Neuronal stem cell (in vitro differentiated cells): ENCODE measurements around the gene TEDDM1.

ENCODE experiments used
- DNase-seq: peaks from one replicate; pipeline ENCODE4 v3.0.0-alpha.2; 2013; ENCODE audit warnings: low spot score
- H2AFZ ChIP-seq: one replicate; pipeline ENCODE4 v1.6.1; 2013; ENCODE audit warnings: mild to moderate bottlenecking, low read length, inconsistent platforms
- H2AK5ac ChIP-seq: 2 replicates; pipeline ENCODE4 v1.6.1; 2013; ENCODE audit warnings: low read depth, mild to moderate bottlenecking, inconsistent platforms, low read length, moderate library complexity, mixed read lengths
- H2BK120ac ChIP-seq: 2 replicates; pipeline ENCODE4 v1.6.1; 2013; ENCODE audit warnings: low read depth, mild to moderate bottlenecking, inconsistent platforms, low read length, moderate library complexity, mixed read lengths
- H2BK12ac ChIP-seq: one replicate; pipeline ENCODE4 v1.6.1; 2013; ENCODE audit warnings: low read length, inconsistent platforms
- H2BK15ac ChIP-seq: 2 replicates; pipeline ENCODE4 v1.6.1; 2013; ENCODE audit warnings: mild to moderate bottlenecking, low read length, inconsistent platforms, mixed read lengths
- H2BK5ac ChIP-seq: one replicate; pipeline ENCODE4 v1.6.1; 2013; ENCODE audit warnings: inconsistent platforms, mild to moderate bottlenecking, low read length, moderate library complexity
- H3K14ac ChIP-seq: one replicate; pipeline ENCODE4 v1.6.1; 2013; ENCODE audit warnings: low read length, inconsistent platforms
- H3K18ac ChIP-seq: 2 replicates; pipeline ENCODE4 v1.6.1; 2013; ENCODE audit warnings: low read length, inconsistent platforms
- H3K23ac ChIP-seq: 2 replicates; pipeline ENCODE4 v1.6.1; 2013; ENCODE audit warnings: low read depth, mild to moderate bottlenecking, mixed read lengths, low read length, inconsistent platforms; ENCODE audit not compliant: poor library complexity
- H3K27ac ChIP-seq: replicated peaks from 3 replicates; pipeline ENCODE4 v1.5.1; 2013; ENCODE audit warnings: low read length, inconsistent platforms
- H3K27me3 ChIP-seq, 3 experiments: 2 replicates each; pipeline ENCODE4 v1.6.1; 2013; ENCODE audit warnings: low read length in 3 of 3, mild to moderate bottlenecking in 2 of 3, inconsistent platforms in 1 of 3, low read depth in 1 of 3, mixed read lengths in 1 of 3, moderate library complexity in 1 of 3; ENCODE audit not compliant: control insufficient read depth in 3 of 3, insufficient read depth in 3 of 3
- H3K36me3 ChIP-seq, 2 donors: replicated peaks in 1 of 2; 2 replicates each; pipeline ENCODE4 v1.6.1; 2013; ENCODE audit warnings: low read length in 2 of 2; ENCODE audit not compliant: control insufficient read depth in 2 of 2, insufficient read depth in 2 of 2
- H3K4ac ChIP-seq: 2 replicates; pipeline ENCODE4 v1.6.1; 2013; ENCODE audit warnings: inconsistent platforms, mild to moderate bottlenecking, low read length, moderate library complexity
- H3K4me1 ChIP-seq, 2 donors: 1 replicate in 1 of 2; 2 replicates in 1 of 2; pipeline ENCODE4 v1.6.1; 2013; ENCODE audit warnings: low read length in 2 of 2, low read depth in 1 of 2; ENCODE audit not compliant: control insufficient read depth in 2 of 2, insufficient read depth in 1 of 2
- H3K4me2 ChIP-seq: one replicate; pipeline ENCODE4 v1.6.1; 2013; ENCODE audit warnings: mild to moderate bottlenecking, low read length, inconsistent platforms; ENCODE audit not compliant: insufficient read depth, poor library complexity, severe bottlenecking
- H3K4me3 ChIP-seq, 2 donors: 2 replicates each; pipeline ENCODE4 v1.5.1; 2013; ENCODE audit warnings: low read length in 2 of 2, mild to moderate bottlenecking in 2 of 2, inconsistent platforms in 1 of 2, moderate library complexity in 1 of 2
- H3K79me1 ChIP-seq: one replicate; pipeline ENCODE4 v1.6.1; 2013; ENCODE audit warnings: low read depth, mild to moderate bottlenecking, inconsistent platforms, low read length, moderate library complexity
- H3K9ac ChIP-seq: one replicate; pipeline ENCODE4 v1.6.1; 2013; ENCODE audit warnings: mild to moderate bottlenecking, low read depth, low read length, inconsistent platforms; ENCODE audit not compliant: poor library complexity
- H3K9me3 ChIP-seq, 2 donors: replicated peaks in 1 of 2; 2 replicates each; pipeline versions ENCODE3 to v1.6.1; 2013; ENCODE audit warnings: low read length in 2 of 2, mild to moderate bottlenecking in 2 of 2, inconsistent platforms in 1 of 2, low read depth in 1 of 2, mixed read lengths in 1 of 2, moderate library complexity in 1 of 2; ENCODE audit not compliant: control insufficient read depth in 2 of 2, insufficient read depth in 1 of 2
- H4K8ac ChIP-seq: one replicate; pipeline ENCODE4 v1.6.1; 2013; ENCODE audit warnings: low read depth, mild to moderate bottlenecking, inconsistent platforms, low read length, moderate library complexity
- H4K91ac ChIP-seq: one replicate; pipeline ENCODE4 v1.6.1; 2013; ENCODE audit warnings: low read length, low read depth, mild to moderate bottlenecking, inconsistent platforms; ENCODE audit not compliant: poor library complexity
- WGBS, 2 donors: extraction: QIAGEN DNeasy Blood & Tissue Kit; methylation state at CpG; one replicate each; pipeline ENCODE4 v1.1.7; 2013; ENCODE audit warnings: missing lambda C conversion rate in 2 of 2, mixed read lengths in 1 of 2; ENCODE audit not compliant: insufficient read length in 2 of 2, insufficient replicate concordance in 1 of 2; ENCODE audit errors: extremely low coverage in 2 of 2; 5-methylcytosine and 5-hydroxymethylcytosine counted together

TEDDM1 gene

DNA sequence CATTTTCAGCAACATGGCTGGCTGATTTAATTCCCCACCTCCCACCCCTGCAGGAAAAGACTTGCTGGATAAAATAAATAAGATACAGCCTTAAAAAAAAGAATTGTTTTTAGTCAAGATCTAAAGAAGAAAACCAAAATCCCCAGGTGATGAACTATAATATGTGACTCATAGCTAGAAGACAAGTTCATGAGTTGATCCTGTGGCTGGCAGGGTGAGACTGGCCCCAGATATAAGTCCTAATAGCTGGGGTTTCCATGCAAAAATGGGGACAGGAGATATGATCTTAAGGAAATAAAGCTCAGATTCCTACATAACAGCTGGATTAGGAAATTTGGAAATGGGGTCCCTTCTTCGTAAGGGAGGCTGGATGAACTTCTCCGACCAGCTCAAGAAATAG is 27.6 kb upstream of the TEDDM1 start:
- no peak overlapping the region for H2AFZ ChIP-seq
- no peak overlapping the region for H3K14ac ChIP-seq
- no peak overlapping the region for H3K4me3 ChIP-seq
- H2BK5ac ChIP-seq, result no peak overlapping the region
- H3K79me1 ChIP-seq, result no peaks in the 10 kb centered on the region
- H3K18ac ChIP-seq, result no peak overlapping the region
- H2BK12ac ChIP-seq, result no peak overlapping the region
- H2BK15ac ChIP-seq, result no peak overlapping the region
- H2AK5ac ChIP-seq, result no peak overlapping the region
- H3K9me3 ChIP-seq, result no peaks in the 10 kb centered on the region
- H3K23ac ChIP-seq, result no peak overlapping the region
- H3K4me1 ChIP-seq, result peaks cover 0 to 5% of the 10 kb centered on the region in 2 donors
- peaks cover 0 to 5% (median 3%) of the 10 kb centered on the region in 3 experiments for H3K27me3 ChIP-seq
- H2BK120ac ChIP-seq, result no peak overlapping the region
- no peaks in the 10 kb centered on the region for H3K36me3 ChIP-seq
- no peak overlapping the region for H3K27ac ChIP-seq
- no CpG with 5 or more reads among the region's 2 CpGs for WGBS, 2 donors
- DNase-seq, result no peak
- no peak overlapping the region for H3K4me2 ChIP-seq
- no peak overlapping the region for H4K91ac ChIP-seq
- H3K4ac ChIP-seq, result no peak overlapping the region
- no peak overlapping the region for H4K8ac ChIP-seq
- no peak overlapping the region for H3K9ac ChIP-seq

DNA sequence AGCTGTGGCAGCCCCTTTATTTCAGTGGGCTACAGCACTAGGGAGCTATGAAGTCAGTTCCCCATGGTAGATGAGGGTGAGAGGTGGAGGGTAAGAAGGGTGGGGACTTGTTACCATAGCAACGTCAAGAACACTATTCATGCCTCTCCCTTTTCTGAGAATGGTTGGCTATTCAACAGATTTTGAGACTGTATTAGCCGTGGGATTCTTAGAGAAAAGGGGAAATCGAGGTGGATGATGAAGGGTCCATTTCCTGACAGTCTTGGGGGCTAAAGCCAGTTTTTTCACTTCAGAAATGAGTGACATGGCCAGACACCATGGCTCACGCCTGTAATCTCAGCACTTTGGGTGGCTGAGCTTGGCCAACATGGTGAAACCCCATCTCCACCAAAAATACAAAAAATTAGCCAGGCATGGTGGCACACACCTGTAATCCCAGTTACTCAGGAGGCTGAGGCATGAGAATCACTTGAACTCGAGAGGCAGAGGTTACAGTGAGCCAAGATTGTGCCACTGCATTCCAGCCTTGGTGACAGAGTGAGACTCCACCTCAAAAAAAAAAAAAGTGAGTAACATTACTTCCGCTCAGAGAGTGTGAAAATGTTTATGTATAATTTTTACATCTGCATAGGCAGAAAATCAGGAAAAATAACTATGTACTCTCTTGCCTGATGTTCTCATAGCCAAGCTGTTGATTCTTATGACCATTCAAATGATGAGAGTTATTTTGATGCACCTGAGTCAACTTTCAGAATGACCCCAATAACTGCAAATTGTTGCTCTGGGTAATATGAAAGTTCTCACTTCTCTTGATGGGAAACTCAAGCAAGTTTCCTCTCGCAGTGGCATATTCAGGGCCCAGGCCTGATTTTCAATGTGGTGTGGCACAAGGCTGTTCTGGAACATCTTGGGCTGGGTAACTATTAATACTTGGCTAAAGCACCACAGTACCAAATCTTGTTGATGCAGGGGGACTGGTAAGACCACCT is 26.3 kb upstream of the TEDDM1 start:
- no peaks in the 10 kb centered on the region for H3K36me3 ChIP-seq
- no peak overlapping the region for H2BK120ac ChIP-seq
- no peak overlapping the region for H2AFZ ChIP-seq
- H3K4me3 ChIP-seq, result no peak overlapping the region
- H3K27ac ChIP-seq, result no peak overlapping the region
- H3K4me2 ChIP-seq, result no peak overlapping the region
- no peak overlapping the region for H3K4ac ChIP-seq
- no peaks in the 10 kb centered on the region for H3K9me3 ChIP-seq
- peaks cover 0 to 5% (median 3%) of the 10 kb centered on the region in 3 experiments for H3K27me3 ChIP-seq
- no peak overlapping the region for H3K23ac ChIP-seq
- no peak overlapping the region for H2BK15ac ChIP-seq
- no peak overlapping the region for H3K18ac ChIP-seq
- no peak overlapping the region for H3K14ac ChIP-seq
- no peak overlapping the region for H2BK5ac ChIP-seq
- no peak overlapping the region for H2BK12ac ChIP-seq
- no peak for DNase-seq
- no peak overlapping the region for H4K8ac ChIP-seq
- no peak overlapping the region for H4K91ac ChIP-seq
- no peaks in the 10 kb centered on the region for H3K79me1 ChIP-seq
- H2AK5ac ChIP-seq, result no peak overlapping the region
- peaks cover 0 to 5% of the 10 kb centered on the region in 2 donors for H3K4me1 ChIP-seq
- no CpG with 5 or more reads among the region's 7 CpGs for WGBS, 2 donors
- H3K9ac ChIP-seq, result no peak overlapping the region

DNA sequence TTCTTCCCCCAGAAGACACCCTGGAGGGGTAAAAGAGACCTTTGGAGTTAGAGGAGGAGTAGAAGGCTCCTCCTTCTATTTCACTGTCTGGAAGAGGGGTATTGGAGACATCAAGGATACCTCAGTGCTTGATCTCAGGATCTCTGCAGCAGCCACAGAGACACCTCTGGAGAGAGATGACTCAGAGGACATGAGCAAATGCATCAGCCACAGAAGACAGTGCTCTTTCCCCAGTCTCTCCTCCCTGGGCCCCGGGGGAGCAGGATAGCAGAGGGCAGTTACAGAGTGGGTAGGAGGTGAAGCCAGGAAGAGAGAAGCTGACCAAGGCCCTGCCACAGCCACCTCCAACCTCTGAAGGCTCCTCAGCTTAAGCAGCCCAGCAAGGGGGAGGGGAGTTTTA is 15.3 kb upstream of the TEDDM1 start:
- H3K27me3 ChIP-seq, result peaks cover 0 to 9% (median 0%) of the 10 kb centered on the region in 3 experiments
- no CpG with 5 or more reads among the region's 1 CpG for WGBS, 2 donors

GRCh38 chr1:182413969-182414368 is 13.5 kb upstream of the TEDDM1 start:
- Histone ChIP-seq H3K36me3 (no peaks in the 10 kb centered on the region), H2BK120ac (no peak overlapping the region), H3K18ac (no peak overlapping the region), H3K79me1 (no peaks in the 10 kb centered on the region), H3K14ac (no peak overlapping the region), H3K9ac (no peak overlapping the region), H2AK5ac (no peak overlapping the region), H3K4me1 (no peaks in the 10 kb centered on the region), H3K4ac (no peak overlapping the region), H3K23ac (no peak overlapping the region), H3K4me2 (no peak overlapping the region), H2AFZ (no peak overlapping the region), H2BK12ac (no peak overlapping the region), H4K8ac (no peak overlapping the region), H2BK5ac (no peak overlapping the region), H3K27me3 (peaks cover 0 to 8% (median 0%) of the 10 kb centered on the region in 3 experiments), H3K9me3 (no peaks in the 10 kb centered on the region), H2BK15ac (no peak overlapping the region), H4K91ac (no peak overlapping the region), H3K27ac (no peak overlapping the region), H3K4me3 (no peak overlapping the region)
- DNase-seq, result no peak
- WGBS, 2 donors, result no CpG with 5 or more reads among the region's 6 CpGs

More for the DNA sequence above, 15.3 kb upstream of the TEDDM1 start:
- H3K4me3 ChIP-seq, result no peak overlapping the region
- H2BK120ac ChIP-seq, result no peak overlapping the region
- H3K79me1 ChIP-seq, result no peaks in the 10 kb centered on the region
- H3K9me3 ChIP-seq, result no peaks in the 10 kb centered on the region
- no peak overlapping the region for H3K18ac ChIP-seq
- H3K27ac ChIP-seq, result no peak overlapping the region
- H4K8ac ChIP-seq, result no peak overlapping the region
- H3K14ac ChIP-seq, result no peak overlapping the region
- no peak overlapping the region for H2BK12ac ChIP-seq
- H3K4me1 ChIP-seq, result no peaks in the 10 kb centered on the region
- no peak for DNase-seq
- no peak overlapping the region for H2AK5ac ChIP-seq
- no peak overlapping the region for H2BK5ac ChIP-seq
- no peak overlapping the region for H4K91ac ChIP-seq
- H2BK15ac ChIP-seq, result no peak overlapping the region
- H3K9ac ChIP-seq, result no peak overlapping the region
- H2AFZ ChIP-seq, result no peak overlapping the region
- H3K4me2 ChIP-seq, result no peak overlapping the region
- no peak overlapping the region for H3K4ac ChIP-seq
- no peak overlapping the region for H3K23ac ChIP-seq
- no peaks in the 10 kb centered on the region for H3K36me3 ChIP-seq
